GM12878 (cell line): ENCODE measurements around the gene ACACA. TPM values are rescaled to one million over a fixed set of nuclear protein-coding genes. Genes with fewer than 3 reads are reported as not detected.

Experiments used
- ATAC-seq: fragments of 200-7000 bp; cut with Tn5 transposase; 3 replicates; pipeline ENCODE4 v1.9.1; 2020; ENCODE audit warnings: mild to moderate bottlenecking, moderate library complexity
- BruUV-seq: library from RNA; stranded (reverse); fragments of 400-500 nt; replicated peaks from 2 replicates; lab custom pipeline; 2021; lab: Mats Ljungman, UMichigan
- CTCF ChIA-PET: fragments of 300-600 bp; sonication (Branson Sonifier 250); formaldehyde crosslinking; extraction: SDS; loops from one replicate; lab custom pipeline; 2021; ENCODE audit warnings: inconsistent platforms; lab: Yijun Ruan, JAX
- POLR2A ChIA-PET: fragments of 350-600 bp; formaldehyde crosslinking; extraction: SDS; loops from one replicate; lab custom pipeline; 2021; ENCODE audit warnings: inconsistent platforms; lab: Charles Lee
- RAD21 ChIA-PET: fragments of 300-600 bp; sonication (Branson Sonifier 250); formaldehyde crosslinking; loops from one replicate; lab custom pipeline; 2023; ENCODE audit warnings: antibody characterized with exemption; ENCODE audit not compliant: unreplicated experiment; lab: Charles Lee
- SMC1A ChIA-PET: fragments of 300-600 bp; sonication (Branson Sonifier 250); formaldehyde crosslinking; loops from one replicate; lab custom pipeline; 2023; ENCODE audit not compliant: unreplicated experiment, uncharacterized antibody; lab: Charles Lee
- DNase-seq: peaks from one replicate; pipeline ENCODE4 v3.0.0-alpha.2; 2011; ENCODE audit warnings: low read depth, low spot score
- FAIRE-seq: peaks from 3 replicates; lab custom pipeline; 2011; peaks lifted over from hg19 to GRCh38; lab: Jason Lieb, UNC
- H2AFZ ChIP-seq: 2 replicates; pipeline ENCODE4 v1.6.0; 2011; ENCODE audit warnings: low read depth, low read length, control low read depth; ENCODE audit not compliant: control insufficient read depth
- H3K27ac ChIP-seq: 2 replicates; pipeline ENCODE4 v1.5.1; 2011; ENCODE audit warnings: control low read depth; ENCODE audit not compliant: control insufficient read depth, insufficient read depth
- H3K27me3 ChIP-seq, 2 experiments: replicated peaks in 1 of 2; 2 replicates each; pipeline versions ENCODE4 v1.6.0 to v1.6.1; 2011; ENCODE audit warnings: low read length in 1 of 2; ENCODE audit not compliant: control insufficient read depth in 2 of 2, insufficient read depth in 2 of 2
- H3K36me3 ChIP-seq, 2 experiments: 2 replicates each; pipeline ENCODE4 v1.5.1; 2011; ENCODE audit warnings: low read length in 1 of 2; ENCODE audit not compliant: control insufficient read depth in 2 of 2, insufficient read depth in 2 of 2
- H3K4me1 ChIP-seq: 2 replicates; pipeline ENCODE4 v1.6.1; 2011; ENCODE audit warnings: mild to moderate bottlenecking, low read length, moderate library complexity, mixed read lengths; ENCODE audit not compliant: control insufficient read depth, insufficient read depth
- H3K4me2 ChIP-seq: 2 replicates; pipeline ENCODE4 v1.6.0; 2011; ENCODE audit warnings: control low read depth; ENCODE audit not compliant: control insufficient read depth, insufficient read depth
- H3K4me3 ChIP-seq: fragments of 200-600 bp; sonication (generic); 2 replicates; pipeline ENCODE4 v1.5.1; 2016
- H3K79me2 ChIP-seq: 2 replicates; pipeline ENCODE4 v1.6.0; 2011; ENCODE audit warnings: low read length; ENCODE audit not compliant: control insufficient read depth, insufficient read depth
- H3K9ac ChIP-seq: 2 replicates; pipeline ENCODE4 v1.8.0; 2011; ENCODE audit warnings: low read length, control low read depth, mixed read lengths; ENCODE audit not compliant: control insufficient read depth, insufficient read depth
- H3K9me3 ChIP-seq: replicated peaks from 3 replicates; pipeline ENCODE4 v1.5.1; 2011; ENCODE audit warnings: mild to moderate bottlenecking, low read length; ENCODE audit not compliant: control insufficient read depth, insufficient read depth
- H4K20me1 ChIP-seq: 2 replicates; pipeline ENCODE4 v1.6.0; 2011; ENCODE audit not compliant: control insufficient read depth, insufficient read depth
- GATAD2B ChIP-seq: fragments of 450-650 bp; conservative IDR thresholded peaks from 2 replicates; pipeline ENCODE4 v1.6.1; 2017; ENCODE audit warnings: low read depth, mild to moderate bottlenecking, moderate library complexity
- IRF4 ChIP-seq: IDR thresholded peaks from 2 replicates; pipeline ENCODE4 v1.6.1; 2011; ENCODE audit warnings: low read depth, low read length
- MTA2 ChIP-seq: fragments of 450-650 bp; IDR thresholded peaks from 2 replicates; pipeline ENCODE4 v1.6.1; 2016; ENCODE audit warnings: low read depth, mild to moderate bottlenecking, moderate library complexity
- RB1 ChIP-seq: fragments of 450-650 bp; formaldehyde crosslinking; IDR thresholded peaks from 2 replicates; pipeline ENCODE4 v1.6.1; 2017; ENCODE audit warnings: mild to moderate bottlenecking, borderline replicate concordance
- RCOR1 ChIP-seq: conservative IDR thresholded peaks from 2 replicates; pipeline ENCODE4 v1.6.1; 2012; ENCODE audit warnings: low read depth, low read length, improper control_type of control experiment
- RELA ChIP-seq: fragments of 450-650 bp; IDR thresholded peaks from 2 replicates; pipeline ENCODE4 v1.8.0; 2014; ENCODE audit warnings: borderline replicate concordance; ENCODE audit not compliant: partially characterized antibody
- SIN3A ChIP-seq: IDR thresholded peaks from 2 replicates; pipeline ENCODE4 v1.6.1; 2012; ENCODE audit warnings: low read depth, low read length, improper control_type of control experiment
- SMAD5 ChIP-seq: IDR thresholded peaks from 2 replicates; pipeline ENCODE4 v1.6.1; 2016; ENCODE audit warnings: antibody characterized with exemption, low read depth
- STAT1 ChIP-seq: fragments of 450-650 bp; conservative IDR thresholded peaks from 2 replicates; pipeline ENCODE4 v1.6.1; 2014; ENCODE audit warnings: antibody characterized with exemption, mild to moderate bottlenecking
- ZNF592 ChIP-seq: fragments of 450-650 bp; IDR thresholded peaks from 2 replicates; pipeline ENCODE4 v1.6.1; 2017; ENCODE audit warnings: mild to moderate bottlenecking, moderate library complexity
- WGBS: methylation state at CpG from one replicate; pipeline ENCODE4 v1.1.6; 2016; ENCODE audit warnings: low lambda C conversion rate; ENCODE audit not compliant: insufficient replicate concordance, insufficient coverage; ENCODE audit errors: missing lambda C conversion rate; 5-methylcytosine and 5-hydroxymethylcytosine counted together
- in situ Hi-C: fragments of 300-500 bp; cut with MboI; formaldehyde crosslinking; loops from 9 replicates; pipeline ENCODE4 v1.14.3; 2018; ENCODE audit warnings: mixed read lengths
- intact Hi-C: fragments of 100-400 bp; cut with micrococcal nuclease; formaldehyde crosslinking; loops from one replicate; pipeline ENCODE4 v1.14.2; 2022; ENCODE audit not compliant: unreplicated experiment
- polyA plus RNA-seq, 11 experiments: library from polyadenylated mRNA; depleted of rRNA in 4 of 11; unstranded in 6 of 11; stranded (reverse) in 5 of 11; fragments of >200 nt; fragmentation: Nextera tagmentation in 4 of 11; fragmentation: Illumina TruSeq in 1 of 11; extraction: Ambion mirVana in 4 of 11; extraction: Trizol in 1 of 11; gene quantifications; 1 replicate in 1 of 11; 2 replicates in 10 of 11; pipeline versions ENCODE4 v1.2.1 to v1.2.3, GENCODE V29; 2011 to 2016; ENCODE audit warnings: inconsistent platforms in 2 of 11, missing spikeins in 2 of 11, low read depth in 1 of 11
- total RNA-seq, 4 experiments: library from RNA; depleted of rRNA in 3 of 4; stranded (reverse); fragments of >200 nt in 3 of 4; fragmentation: Illumina TruSeq in 1 of 4; extraction: Trizol in 1 of 4; gene quantifications; 2 replicates each; pipeline versions ENCODE4 v1.2.1 to v1.2.3, GENCODE V29; 2013 to 2021
- TF ChIP-seq, protein P1 (sequence below): fragments of 450-650 bp; formaldehyde crosslinking; IDR thresholded peaks from 2 replicates; pipeline ENCODE4 v1.5.0; 2022; ENCODE audit warnings: mild to moderate bottlenecking, missing genetic modification characterization

The ACACA gene
- total and polyA plus RNA-seq, 10 of the 15 experiments (the other 5 are each of a cell fraction or from before 2014, with no cell fraction given) = 12.9 to 74.2 (median 32.0) TPM

DNA sequence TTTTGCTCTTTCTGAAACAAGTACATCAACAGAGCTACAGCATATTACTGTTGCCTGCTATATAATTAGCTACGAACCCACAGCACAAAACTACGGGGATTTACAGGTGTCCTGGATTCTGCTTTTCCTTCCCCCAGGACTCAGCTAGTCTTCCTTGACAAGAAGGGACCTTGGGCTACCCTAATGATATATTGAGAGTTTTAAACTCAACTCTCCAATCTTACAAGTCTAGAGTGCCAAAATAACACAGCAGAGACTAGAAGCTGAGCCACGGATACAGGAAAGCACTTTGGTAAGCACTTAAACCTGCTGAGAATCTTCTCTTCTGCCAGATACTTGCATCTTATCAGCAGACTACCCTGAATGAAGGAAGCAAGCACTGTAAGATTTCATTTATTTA is 192.2 kb downstream of the ACACA start:
- no TSS peak for BruUV-seq
- FAIRE-seq = no peak
- no peaks in the 10 kb centered on the region for H3K4me1 ChIP-seq
- TF ChIP-seq SIN3A (no peak), IRF4 (no peak), SMAD5 (no peak), RCOR1 (no peak), RB1 (no peak), ZNF592 (no peak), GATAD2B (no peak), MTA2 (no peak), RELA (no peak), STAT1 (no peak)
- TF ChIP-seq, protein P1, sequence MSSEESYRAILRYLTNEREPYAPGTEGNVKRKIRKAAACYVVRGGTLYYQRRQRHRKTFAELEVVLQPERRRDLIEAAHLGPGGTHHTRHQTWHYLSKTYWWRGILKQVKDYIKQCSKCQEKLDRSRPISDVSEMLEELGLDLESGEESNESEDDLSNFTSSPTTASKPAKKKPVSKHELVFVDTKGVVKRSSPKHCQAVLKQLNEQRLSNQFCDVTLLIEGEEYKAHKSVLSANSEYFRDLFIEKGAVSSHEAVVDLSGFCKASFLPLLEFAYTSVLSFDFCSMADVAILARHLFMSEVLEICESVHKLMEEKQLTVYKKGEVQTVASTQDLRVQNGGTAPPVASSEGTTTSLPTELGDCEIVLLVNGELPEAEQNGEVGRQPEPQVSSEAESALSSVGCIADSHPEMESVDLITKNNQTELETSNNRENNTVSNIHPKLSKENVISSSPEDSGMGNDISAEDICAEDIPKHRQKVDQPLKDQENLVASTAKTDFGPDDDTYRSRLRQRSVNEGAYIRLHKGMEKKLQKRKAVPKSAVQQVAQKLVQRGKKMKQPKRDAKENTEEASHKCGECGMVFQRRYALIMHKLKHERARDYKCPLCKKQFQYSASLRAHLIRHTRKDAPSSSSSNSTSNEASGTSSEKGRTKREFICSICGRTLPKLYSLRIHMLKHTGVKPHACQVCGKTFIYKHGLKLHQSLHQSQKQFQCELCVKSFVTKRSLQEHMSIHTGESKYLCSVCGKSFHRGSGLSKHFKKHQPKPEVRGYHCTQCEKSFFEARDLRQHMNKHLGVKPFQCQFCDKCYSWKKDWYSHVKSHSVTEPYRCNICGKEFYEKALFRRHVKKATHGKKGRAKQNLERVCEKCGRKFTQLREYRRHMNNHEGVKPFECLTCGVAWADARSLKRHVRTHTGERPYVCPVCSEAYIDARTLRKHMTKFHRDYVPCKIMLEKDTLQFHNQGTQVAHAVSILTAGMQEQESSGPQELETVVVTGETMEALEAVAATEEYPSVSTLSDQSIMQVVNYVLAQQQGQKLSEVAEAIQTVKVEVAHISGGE = no peak
- no peak overlapping the region for H3K4me2 ChIP-seq
- no peak for ATAC-seq
- WGBS = 97% methylated on average over 3 of the region's 3 CpGs
- H3K27ac ChIP-seq = no peak overlapping the region
- RAD21 ChIA-PET = no interaction called here
- in situ Hi-C loops (no loop called here), intact Hi-C loops (no loop called here)
- POLR2A ChIA-PET = interaction anchor here (0.5 kb wide), 1 partner anchor 167 kb away, joined by 4 read pairs; no protein-coding TSS in a partner anchor
- H3K27me3 ChIP-seq = no peaks in the 10 kb centered on the region
- no peak overlapping the region for H3K4me3 ChIP-seq
- SMC1A ChIA-PET = interaction anchor here (0.6 to 1.4 kb wide), 4 partner anchors 9 to 26 kb away, joined by 3 to 7 read pairs (median 4); no protein-coding TSS in a partner anchor
- no peaks in the 10 kb centered on the region for H3K79me2 ChIP-seq
- no peak for DNase-seq
- no peaks in the 10 kb centered on the region for H4K20me1 ChIP-seq
- CTCF ChIA-PET = interaction anchor here (0.8 to 1.1 kb wide), 3 partner anchors 9 to 64 kb away, joined by 3 read pairs; no protein-coding TSS in a partner anchor
- no peak overlapping the region for H3K9ac ChIP-seq
- H2AFZ ChIP-seq = no peak overlapping the region
- H3K9me3 ChIP-seq = no peaks in the 10 kb centered on the region
- H3K36me3 ChIP-seq = peaks cover 0 to 12% of the 10 kb centered on the region in 2 experiments; a peak in 2 of 4 replicates
